Measurements from ENCODE around the gene KCNG1. TPM values are rescaled to one million over a fixed set of nuclear protein-coding genes. Genes with fewer than 3 reads are reported as not detected.
A peak's percentile ranks its signal among the peaks of the same experiment; 100 is the strongest.
"Not testable (repeated sequence)": the region's sequence is repeated elsewhere in the genome, so short reads cannot be mapped to it uniquely, and the experiment has no call there.

KCNG1 gene
- total RNA-seq, 1 donor = 3.0 TPM

DNA sequence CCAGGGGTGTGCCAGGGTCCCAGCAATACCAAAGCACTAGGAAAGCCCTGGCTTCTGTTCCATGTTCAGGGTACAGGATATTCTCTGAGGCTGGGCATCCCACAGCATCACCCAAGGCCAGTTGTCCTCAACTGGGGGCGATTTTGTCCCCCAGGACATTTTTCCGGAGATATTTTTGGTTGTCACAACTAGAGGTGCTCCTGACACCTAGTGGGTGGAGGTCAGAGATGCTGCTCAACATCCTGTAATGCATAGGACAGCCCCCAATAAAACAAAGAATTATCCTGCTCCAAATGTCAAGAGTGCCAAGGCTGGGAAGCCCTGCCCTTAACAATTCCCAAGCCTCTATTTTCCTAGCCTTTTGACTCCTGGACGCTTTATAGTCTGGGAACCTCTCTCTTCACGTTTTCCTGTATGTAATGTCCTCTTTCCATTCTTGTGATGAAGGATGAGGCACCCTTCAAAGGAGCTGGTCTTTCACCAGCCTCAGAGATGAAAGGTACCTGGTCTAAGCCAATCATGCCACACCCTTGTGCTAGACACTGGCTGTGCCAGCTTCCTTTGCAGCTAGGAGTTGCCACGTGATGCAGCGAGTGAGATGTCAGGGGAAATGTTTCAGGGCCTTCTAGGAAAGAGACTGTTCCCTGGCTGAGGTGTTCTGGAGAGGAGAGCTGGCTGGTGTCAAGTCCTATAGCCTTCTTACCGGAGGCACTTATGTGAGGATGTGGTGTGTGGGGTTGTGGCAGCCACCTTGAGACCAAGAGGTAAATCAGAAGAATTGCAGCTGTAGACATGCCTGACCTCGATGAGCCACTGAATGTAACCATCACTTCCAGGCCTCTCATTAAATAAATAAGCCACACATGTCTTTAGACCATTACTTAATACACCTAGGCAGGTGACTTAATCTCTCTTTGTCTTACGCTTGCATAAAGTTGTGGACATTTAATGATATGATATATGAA lies 23.4 kb upstream of the KCNG1 start:
- DNase-seq (ENCODE audit: low read depth) = no peak
- TF ChIP-seq, protein P1, sequence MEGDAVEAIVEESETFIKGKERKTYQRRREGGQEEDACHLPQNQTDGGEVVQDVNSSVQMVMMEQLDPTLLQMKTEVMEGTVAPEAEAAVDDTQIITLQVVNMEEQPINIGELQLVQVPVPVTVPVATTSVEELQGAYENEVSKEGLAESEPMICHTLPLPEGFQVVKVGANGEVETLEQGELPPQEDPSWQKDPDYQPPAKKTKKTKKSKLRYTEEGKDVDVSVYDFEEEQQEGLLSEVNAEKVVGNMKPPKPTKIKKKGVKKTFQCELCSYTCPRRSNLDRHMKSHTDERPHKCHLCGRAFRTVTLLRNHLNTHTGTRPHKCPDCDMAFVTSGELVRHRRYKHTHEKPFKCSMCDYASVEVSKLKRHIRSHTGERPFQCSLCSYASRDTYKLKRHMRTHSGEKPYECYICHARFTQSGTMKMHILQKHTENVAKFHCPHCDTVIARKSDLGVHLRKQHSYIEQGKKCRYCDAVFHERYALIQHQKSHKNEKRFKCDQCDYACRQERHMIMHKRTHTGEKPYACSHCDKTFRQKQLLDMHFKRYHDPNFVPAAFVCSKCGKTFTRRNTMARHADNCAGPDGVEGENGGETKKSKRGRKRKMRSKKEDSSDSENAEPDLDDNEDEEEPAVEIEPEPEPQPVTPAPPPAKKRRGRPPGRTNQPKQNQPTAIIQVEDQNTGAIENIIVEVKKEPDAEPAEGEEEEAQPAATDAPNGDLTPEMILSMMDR (IDR thresholded peaks at IDR 0.05; ENCODE audit: insufficient read depth, low read length) = no peak
- H3K4me3 ChIP-seq (ENCODE audit: low read depth, low read length) = no peak overlapping the region

DNA sequence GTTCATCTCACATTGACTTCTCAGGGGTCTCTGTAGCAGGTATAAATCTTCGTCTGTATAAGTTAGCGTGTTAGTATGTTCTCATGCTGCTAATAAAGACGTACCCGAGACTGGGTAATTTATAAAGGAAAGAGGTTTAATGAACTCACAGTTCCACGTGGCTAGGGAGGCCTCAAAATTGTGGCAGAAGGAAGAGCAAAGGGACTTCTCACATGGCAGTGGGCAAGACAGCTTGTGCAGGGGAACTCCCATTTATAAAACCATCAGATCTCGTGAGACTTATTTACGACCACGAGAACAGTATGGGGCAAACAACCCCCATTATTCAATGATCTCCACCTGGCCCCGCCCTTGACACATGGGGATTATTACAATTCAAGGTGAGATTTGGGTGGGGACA lies 22.6 kb upstream of the KCNG1 start:
- H3K4me3 ChIP-seq (ENCODE audit: low read depth, low read length); DNase-seq (ENCODE audit: low read depth): not testable (repeated sequence)

DNA sequence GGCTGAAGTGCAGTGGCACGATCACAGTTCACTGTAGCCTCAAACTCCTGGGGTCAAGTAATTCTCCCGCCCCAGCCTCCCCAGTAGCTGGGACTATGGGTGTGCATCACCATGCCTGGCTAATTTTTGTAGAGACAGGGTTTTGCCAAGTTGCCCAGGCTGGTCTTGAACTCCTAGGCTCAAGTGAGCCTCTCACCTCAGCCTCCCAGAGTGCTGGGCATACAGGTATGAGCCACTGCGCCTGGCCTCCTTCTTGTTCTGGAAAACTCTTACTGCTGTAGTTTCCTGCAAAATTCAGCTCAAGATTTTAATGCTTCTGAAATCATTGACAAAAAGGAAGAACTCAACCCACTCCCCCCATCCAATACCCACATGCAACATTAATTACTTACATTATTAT lies 21.9 kb upstream of the KCNG1 start:
- TF ChIP-seq, protein P1 (IDR thresholded peaks at IDR 0.05; ENCODE audit: insufficient read depth, low read length) = no peak
- no peak for DNase-seq (ENCODE audit: low read depth)

DNA sequence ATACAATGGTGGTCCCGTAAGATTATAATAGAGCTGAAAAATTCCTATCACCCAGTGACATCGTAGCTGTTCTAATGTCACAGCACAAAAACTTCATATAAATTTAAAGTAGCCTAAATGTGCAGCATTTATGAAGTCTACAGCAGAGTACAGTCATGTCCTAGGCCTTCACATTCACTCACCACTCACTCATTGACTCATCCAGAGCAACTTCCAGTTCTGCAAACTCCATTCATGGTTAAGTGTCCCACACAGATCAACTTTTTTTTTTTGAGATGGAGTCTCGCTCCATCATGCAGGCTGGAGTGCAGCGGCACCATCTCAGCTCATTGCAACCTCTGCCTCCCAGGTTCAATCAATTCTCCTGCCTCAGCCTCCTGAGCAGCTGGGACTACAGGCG lies 20.9 kb upstream of the KCNG1 start:
- TF ChIP-seq, protein P1 (IDR thresholded peaks at IDR 0.05; ENCODE audit: insufficient read depth, low read length) = no peak
- no peak overlapping the region for H3K4me3 ChIP-seq (ENCODE audit: low read depth, low read length)
- DNase-seq (ENCODE audit: low read depth) = peak; percentile 22

More for the DNA sequence above, 21.9 kb upstream of the KCNG1 start:
- no peak overlapping the region for H3K4me3 ChIP-seq (ENCODE audit: low read depth, low read length)

DNA sequence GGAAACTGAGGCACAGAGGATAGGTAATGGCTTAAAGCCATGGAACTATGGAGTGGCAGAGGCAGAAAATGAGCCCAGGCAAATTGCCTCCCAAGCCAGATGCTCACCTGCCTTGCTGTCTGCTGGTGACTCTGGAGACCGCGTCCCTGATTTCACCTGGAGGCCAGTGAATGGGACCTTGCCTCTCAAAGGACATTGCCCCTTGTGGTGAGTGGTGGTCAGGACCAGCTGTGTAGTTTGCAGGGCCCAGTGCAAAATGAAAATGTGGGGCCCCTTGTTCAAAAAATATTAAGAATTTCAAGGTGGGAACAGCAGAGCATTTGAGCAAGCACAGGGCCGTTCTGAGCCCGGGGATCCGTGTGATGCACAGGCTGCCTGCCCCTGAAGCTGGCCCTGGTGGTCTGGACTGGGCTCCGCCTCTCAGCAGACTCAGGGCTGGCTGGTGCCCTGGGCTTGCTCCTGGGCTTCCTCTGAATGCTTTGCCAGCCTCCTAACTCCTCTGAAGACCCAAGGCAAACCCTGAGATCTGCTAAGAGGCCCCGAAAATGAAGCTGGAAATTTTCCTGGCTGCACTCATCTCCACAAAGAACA lies 19.8 kb upstream of the KCNG1 start:
- no peak overlapping the region for H3K4me3 ChIP-seq (ENCODE audit: low read depth, low read length)
- TF ChIP-seq, protein P1 (IDR thresholded peaks at IDR 0.05; ENCODE audit: insufficient read depth, low read length) = peak; percentile 26

DNA sequence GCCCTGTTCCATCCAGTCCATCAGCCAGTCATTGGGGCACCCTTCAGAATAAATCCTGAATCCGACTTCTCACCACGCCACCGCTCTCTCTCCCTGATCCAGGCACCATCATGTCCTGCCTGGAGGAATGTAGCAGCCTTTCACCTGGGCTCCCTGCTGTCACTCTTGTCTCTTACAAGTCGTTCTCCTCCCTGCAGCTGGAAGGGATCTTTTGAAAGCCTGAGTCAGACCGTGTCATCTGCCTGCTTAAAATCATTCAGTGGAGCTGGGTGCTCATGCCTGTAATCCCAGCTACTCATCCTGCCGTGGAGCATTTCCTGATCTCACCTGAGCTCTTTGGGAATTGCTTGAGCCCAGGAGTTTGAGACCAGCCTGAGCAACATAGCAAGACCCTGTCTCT lies 19.2 kb upstream of the KCNG1 start:
- H3K4me3 ChIP-seq (ENCODE audit: low read depth, low read length) = no peak overlapping the region
- TF ChIP-seq, protein P1 (IDR thresholded peaks at IDR 0.05; ENCODE audit: insufficient read depth, low read length) = no peak
- DNase-seq (ENCODE audit: low read depth) = no peak

More for the DNA sequence above, 19.8 kb upstream of the KCNG1 start:
- no peak for DNase-seq (ENCODE audit: low read depth)

DNA sequence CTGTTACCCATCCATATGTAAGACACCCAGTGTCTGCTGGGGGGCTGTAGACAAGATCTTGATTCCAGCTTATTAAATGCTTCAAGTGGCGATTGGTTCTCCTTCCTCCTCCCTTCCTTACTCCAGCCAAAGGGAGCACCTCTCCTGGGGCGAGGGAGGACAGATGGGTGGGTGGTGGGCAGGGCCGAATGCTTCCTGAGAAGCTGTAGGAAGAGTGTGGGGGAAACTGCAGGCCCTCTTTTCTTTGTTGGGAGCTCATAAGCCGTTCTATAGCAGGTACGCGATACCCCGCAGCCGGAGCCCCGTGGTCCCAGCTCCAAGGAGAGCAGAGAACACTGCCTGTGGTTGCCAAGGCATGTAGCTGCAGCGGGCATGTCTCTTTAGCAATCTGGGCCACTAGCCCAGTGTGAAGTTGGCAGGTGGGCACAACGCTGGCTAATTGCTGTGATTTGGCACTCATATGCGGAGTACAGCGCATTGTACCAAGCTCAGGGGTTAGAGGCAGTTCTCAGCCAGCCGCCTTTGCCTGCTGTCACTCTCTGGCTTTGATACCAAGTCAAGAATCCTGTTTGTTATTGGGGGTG lies 14.7 kb upstream of the KCNG1 start:
- TF ChIP-seq, protein P1 (IDR thresholded peaks at IDR 0.05; ENCODE audit: insufficient read depth, low read length) = no peak
- no peak for DNase-seq (ENCODE audit: low read depth)
- H3K4me3 ChIP-seq (ENCODE audit: low read depth, low read length) = no peak overlapping the region
